ENCODE data around the gene VGF.
"Not testable (repeated sequence)": the region's sequence is repeated elsewhere in the genome, so short reads cannot be mapped to it uniquely, and the experiment has no call there.

VGF gene

DNA sequence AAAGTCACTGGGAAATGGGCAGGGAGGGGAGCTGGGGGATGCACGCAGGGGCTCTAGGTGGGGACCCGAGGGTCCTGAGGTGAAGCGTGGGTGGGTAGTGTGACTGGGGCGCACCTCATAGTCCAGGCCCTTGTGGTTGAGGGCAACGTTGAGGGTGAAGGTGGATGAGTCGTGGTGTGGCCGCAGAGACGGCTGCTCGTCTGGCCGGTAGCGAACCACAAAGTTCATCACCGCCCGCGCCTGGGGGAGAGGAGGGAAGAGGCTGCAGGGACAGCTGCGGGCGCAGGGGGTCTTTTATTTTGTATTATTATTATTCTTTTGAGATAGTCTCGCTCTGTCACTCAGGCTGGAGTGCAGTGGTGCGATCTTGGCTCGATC lies 41.3 kb upstream of the VGF start:
- TF ChIP-seq, protein P1, sequence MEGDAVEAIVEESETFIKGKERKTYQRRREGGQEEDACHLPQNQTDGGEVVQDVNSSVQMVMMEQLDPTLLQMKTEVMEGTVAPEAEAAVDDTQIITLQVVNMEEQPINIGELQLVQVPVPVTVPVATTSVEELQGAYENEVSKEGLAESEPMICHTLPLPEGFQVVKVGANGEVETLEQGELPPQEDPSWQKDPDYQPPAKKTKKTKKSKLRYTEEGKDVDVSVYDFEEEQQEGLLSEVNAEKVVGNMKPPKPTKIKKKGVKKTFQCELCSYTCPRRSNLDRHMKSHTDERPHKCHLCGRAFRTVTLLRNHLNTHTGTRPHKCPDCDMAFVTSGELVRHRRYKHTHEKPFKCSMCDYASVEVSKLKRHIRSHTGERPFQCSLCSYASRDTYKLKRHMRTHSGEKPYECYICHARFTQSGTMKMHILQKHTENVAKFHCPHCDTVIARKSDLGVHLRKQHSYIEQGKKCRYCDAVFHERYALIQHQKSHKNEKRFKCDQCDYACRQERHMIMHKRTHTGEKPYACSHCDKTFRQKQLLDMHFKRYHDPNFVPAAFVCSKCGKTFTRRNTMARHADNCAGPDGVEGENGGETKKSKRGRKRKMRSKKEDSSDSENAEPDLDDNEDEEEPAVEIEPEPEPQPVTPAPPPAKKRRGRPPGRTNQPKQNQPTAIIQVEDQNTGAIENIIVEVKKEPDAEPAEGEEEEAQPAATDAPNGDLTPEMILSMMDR (IDR thresholded peaks at IDR 0.05; ENCODE audit: unreplicated experiment in 3 of 3): no peak
- no peaks in the 10 kb centered on the region for H3K9me3 Mint-ChIP-seq
- no peak overlapping the region for H3K4me3 Mint-ChIP-seq
- no peaks in the 10 kb centered on the region for H3K4me1 Mint-ChIP-seq
- H3K27me3 Mint-ChIP-seq (ENCODE audit: low read depth): peaks cover 40% of the 10 kb centered on the region
- peaks cover 18% of the 10 kb centered on the region for H3K36me3 Mint-ChIP-seq (ENCODE audit: low read depth)
- no peak overlapping the region for H3K27ac Mint-ChIP-seq

DNA sequence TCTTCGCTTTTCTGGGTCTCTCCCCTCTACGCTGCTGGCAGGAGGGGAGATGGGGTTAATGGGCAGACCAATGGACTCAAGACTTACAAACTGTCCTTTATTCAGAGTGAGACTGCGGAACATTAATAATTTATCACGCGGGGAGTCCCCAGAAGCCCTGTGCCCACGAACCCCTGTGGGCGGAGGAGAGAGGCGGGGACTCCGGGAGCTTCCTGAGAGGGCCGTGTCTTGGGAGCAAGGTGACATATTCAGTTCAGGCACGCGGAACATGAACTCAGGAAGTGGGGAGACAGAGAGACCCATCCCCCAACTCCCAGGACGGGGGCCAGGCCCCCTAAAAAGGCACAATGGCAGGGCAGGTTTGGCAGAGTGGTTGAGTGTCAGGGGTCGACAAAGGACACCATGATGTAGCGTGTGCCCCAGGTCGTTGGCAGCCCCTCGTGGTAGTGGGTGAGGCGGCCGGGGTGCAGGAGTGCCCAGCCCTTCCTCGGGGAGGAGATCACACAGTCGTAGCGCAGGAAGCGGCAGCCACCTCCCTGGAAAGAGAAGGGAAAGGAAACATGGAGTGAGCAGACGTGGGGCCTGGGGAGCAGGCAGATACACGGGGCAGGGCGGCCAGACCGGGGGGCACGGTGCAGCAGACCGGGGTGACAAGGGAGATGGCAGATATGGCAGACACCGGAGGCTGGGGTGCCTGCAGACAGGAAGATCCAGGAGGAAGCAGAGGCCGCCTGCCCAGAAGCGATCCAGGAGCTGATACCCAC lies 40.7 kb upstream of the VGF start:
- Mint-ChIP-seq H3K4me3 (no peak overlapping the region), H3K36me3 (ENCODE audit: low read depth) (peaks cover 18% of the 10 kb centered on the region), H3K4me1 (no peaks in the 10 kb centered on the region), H3K27ac (no peak overlapping the region), H3K9me3 (no peaks in the 10 kb centered on the region), H3K27me3 (ENCODE audit: low read depth) (peaks cover 46% of the 10 kb centered on the region)
- TF ChIP-seq, protein P1 (IDR thresholded peaks at IDR 0.05; ENCODE audit: unreplicated experiment in 3 of 3): no peak

DNA sequence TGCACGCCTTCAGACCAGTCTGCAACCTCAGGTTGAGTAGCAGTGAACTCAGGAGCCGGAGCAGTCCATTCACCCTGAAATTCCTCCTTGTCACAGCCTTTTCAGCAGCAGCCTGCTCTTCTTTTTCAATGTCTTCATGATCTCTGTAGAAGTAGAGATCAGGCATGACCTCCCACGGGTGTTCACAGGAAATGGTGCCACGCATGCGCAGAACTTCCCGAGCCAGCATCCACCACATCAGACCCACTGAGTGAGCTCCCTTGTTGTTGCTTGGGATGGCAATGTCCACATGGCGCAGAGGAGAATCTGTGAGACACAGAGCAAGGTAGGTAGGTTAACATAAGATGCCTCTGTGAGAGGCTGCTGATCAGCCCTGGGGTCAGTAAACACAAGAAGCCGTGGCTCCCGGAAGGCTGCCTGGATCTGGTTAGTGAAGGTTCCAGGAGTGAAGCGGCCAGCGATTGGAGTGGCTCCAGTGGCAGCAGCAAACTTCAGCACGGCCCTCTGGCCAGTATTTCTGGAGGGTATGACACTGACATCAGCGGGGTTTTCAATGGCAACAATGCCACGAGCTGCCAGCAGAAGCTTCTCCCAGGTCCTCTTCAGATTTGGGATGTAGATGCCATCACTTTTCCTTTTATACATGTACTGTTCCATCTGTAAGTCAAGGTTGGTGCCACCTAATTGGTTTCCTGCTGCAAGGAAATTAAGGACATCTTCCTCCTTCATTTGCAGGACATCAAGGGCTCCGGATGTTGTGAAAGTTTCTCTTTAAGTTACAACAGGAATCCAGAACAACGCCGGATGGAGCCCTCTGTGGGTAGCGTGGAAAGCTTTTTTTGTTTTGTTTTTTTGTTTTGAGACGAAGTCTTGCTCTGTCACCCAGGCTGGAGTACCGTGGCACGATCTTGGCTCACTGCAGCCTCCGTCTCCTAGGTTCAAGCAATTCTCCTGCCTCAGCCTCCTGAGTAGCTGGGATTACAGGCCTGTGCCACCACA lies 38.7 kb upstream of the VGF start:
- not testable (repeated sequence) for H3K9me3 Mint-ChIP-seq; H3K27ac Mint-ChIP-seq; H3K4me1 Mint-ChIP-seq; H3K36me3 Mint-ChIP-seq (ENCODE audit: low read depth); H3K4me3 Mint-ChIP-seq
- peaks cover 60% of the 10 kb centered on the region for H3K27me3 Mint-ChIP-seq (ENCODE audit: low read depth)

DNA sequence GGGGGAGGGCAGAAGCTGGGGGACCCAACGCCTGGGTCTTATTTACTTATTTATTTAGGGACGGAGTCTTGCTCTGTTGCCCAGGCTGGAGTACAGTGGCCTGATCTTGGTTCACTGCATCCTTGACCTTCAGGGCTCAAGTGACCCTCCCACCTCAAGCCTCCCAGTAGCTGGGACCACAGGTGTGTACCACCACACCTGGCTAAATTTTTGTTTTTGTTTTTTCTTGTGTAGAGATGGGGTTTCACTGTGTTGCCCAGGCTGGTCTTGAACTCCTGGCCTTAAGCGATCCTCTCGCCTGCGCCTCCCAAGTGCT lies 37.2 kb upstream of the VGF start:
- TF ChIP-seq, protein P1 (IDR thresholded peaks at IDR 0.05; ENCODE audit: unreplicated experiment in 3 of 3): no peak
- H3K9me3 Mint-ChIP-seq: no peaks in the 10 kb centered on the region
- no peaks in the 10 kb centered on the region for H3K36me3 Mint-ChIP-seq (ENCODE audit: low read depth)

DNA sequence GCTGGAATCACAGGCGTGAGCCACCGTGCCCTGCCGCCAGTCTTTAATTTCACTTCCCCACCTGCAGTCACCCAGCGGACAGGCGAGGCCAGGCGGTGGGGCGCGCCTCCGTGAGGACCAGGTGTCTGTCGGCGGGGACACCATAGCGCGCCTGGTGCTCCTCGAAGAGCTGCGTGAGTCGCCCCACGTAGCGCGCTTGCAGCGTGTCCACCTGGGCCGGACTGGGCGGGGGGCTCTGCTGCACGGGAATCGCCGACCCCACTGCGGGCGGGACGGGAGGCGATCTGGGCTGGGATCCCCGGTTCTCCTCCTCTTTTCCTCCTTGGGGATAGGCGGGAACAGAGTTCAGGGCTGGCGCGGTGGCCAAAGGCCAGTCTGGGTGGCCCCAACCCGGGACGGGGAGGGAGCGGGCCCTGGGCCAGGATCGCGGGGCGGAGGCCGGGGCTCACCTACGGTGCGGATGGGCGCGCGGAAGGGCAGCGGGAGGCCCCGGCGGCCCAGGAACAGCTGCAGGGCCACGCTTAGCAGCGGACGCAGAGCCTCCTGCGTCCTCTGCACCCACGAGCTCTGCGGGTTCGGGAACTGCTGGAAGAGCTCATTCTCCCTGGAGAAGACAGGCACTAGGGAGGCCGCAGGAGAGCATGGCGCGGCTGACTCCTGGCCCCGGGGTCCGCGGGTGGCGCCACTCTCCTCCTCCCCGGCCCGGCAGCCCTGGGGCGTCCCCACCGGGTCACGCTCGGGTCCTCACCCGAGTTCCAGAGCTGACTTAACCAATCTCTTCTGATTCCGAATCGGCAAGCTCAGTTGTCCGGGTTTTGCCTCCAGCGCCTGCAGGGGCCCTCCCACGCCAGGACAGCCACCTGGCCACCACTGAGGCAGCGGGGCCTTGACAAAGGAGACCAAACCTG lies 36.6 kb upstream of the VGF start:
- no peaks in the 10 kb centered on the region for H3K36me3 Mint-ChIP-seq (ENCODE audit: low read depth)
- no peaks in the 10 kb centered on the region for H3K9me3 Mint-ChIP-seq
- H3K4me3 Mint-ChIP-seq: no peak overlapping the region
- no peaks in the 10 kb centered on the region for H3K4me1 Mint-ChIP-seq
- TF ChIP-seq, protein P1 (IDR thresholded peaks at IDR 0.05; ENCODE audit: unreplicated experiment in 3 of 3): no peak
- peaks cover 57% of the 10 kb centered on the region for H3K27me3 Mint-ChIP-seq (ENCODE audit: low read depth)
- H3K27ac Mint-ChIP-seq: no peak overlapping the region

More for the DNA sequence above, 37.2 kb upstream of the VGF start:
- Mint-ChIP-seq H3K4me1 (no peaks in the 10 kb centered on the region), H3K4me3 (no peak overlapping the region), H3K27me3 (ENCODE audit: low read depth) (peaks cover 57% of the 10 kb centered on the region), H3K27ac (no peak overlapping the region)
